ENCODE data around the gene SMCO3.

DNA sequence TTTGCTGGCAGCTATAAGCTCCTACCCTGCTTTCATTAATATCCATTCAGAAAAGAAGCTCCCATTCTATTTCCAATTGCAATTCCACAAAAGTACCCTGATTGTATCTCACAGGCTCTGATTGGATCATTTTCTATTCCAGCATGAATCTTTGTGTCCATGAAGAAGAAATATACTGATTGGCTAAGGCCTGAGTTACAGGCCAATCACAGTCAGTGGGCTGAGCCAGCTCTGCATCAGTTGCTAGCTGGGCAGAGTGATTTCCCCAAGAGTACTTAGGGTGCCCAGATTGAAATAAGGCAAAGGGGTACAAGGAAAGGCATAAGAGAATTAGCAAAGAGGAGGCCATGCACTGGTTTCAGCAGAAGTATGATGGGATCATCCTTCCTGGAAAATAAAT is 14.9 kb upstream of the SMCO3 start:
- TF ChIP-seq POLR2AphosphoS5 (IDR thresholded peaks at IDR 0.05) (no peak), EP300 (IDR thresholded peaks at IDR 0.05) (no peak), POLR2A (IDR thresholded peaks at IDR 0.05) (no peak)
- TF ChIP-seq, protein P1, sequence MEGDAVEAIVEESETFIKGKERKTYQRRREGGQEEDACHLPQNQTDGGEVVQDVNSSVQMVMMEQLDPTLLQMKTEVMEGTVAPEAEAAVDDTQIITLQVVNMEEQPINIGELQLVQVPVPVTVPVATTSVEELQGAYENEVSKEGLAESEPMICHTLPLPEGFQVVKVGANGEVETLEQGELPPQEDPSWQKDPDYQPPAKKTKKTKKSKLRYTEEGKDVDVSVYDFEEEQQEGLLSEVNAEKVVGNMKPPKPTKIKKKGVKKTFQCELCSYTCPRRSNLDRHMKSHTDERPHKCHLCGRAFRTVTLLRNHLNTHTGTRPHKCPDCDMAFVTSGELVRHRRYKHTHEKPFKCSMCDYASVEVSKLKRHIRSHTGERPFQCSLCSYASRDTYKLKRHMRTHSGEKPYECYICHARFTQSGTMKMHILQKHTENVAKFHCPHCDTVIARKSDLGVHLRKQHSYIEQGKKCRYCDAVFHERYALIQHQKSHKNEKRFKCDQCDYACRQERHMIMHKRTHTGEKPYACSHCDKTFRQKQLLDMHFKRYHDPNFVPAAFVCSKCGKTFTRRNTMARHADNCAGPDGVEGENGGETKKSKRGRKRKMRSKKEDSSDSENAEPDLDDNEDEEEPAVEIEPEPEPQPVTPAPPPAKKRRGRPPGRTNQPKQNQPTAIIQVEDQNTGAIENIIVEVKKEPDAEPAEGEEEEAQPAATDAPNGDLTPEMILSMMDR (IDR thresholded peaks at IDR 0.05), result no peak
